Body of pancreas (tissue), 4 donors: ENCODE measurements around the gene RUFY2. TPM values are rescaled to one million over a fixed set of nuclear protein-coding genes. Genes with fewer than 3 reads are reported as not detected.
A peak's percentile ranks its signal among the peaks of the same experiment; 100 is the strongest.

Experiments
- ATAC-seq: fragments of 150-250 bp; one replicate; pipeline ENCODE4 v1.9.1; 2016
- DNase-seq, 4 donors: peaks; one replicate each; pipeline ENCODE4 v3.0.0-alpha.2; 2019
- H3K27ac ChIP-seq, 4 donors: fragments of 200-600 bp; sonication (generic); 1 replicate in 3 of 4; 2 replicates in 1 of 4; pipeline versions ENCODE4 v1.5.1 to v1.6.1; 2016 to 2019; ENCODE audit warnings: mild to moderate bottlenecking in 1 of 4, mixed read lengths in 1 of 4, moderate library complexity in 1 of 4
- H3K27me3 ChIP-seq, 2 donors: fragments of 200-600 bp; sonication (generic); one replicate each; pipeline ENCODE4 v1.6.0; 2016; ENCODE audit warnings: mild to moderate bottlenecking in 1 of 2
- H3K36me3 ChIP-seq, 2 donors: fragments of 200-600 bp; sonication (generic); replicated peaks in 1 of 2; 2 replicates each; pipeline ENCODE4 v1.5.1; 2016; ENCODE audit warnings: low read depth in 2 of 2; ENCODE audit not compliant: insufficient read depth in 1 of 2
- H3K4me1 ChIP-seq: fragments of 200-600 bp; sonication (generic); one replicate; pipeline ENCODE4 v1.6.0; 2016
- H3K4me3 ChIP-seq, 2 donors: fragments of 200-600 bp; sonication (generic); 1 replicate in 1 of 2; 2 replicates in 1 of 2; pipeline ENCODE4 v1.5.1; 2016 to 2019
- H3K9me3 ChIP-seq, 3 donors: fragments of 200-600 bp; sonication (generic); 1 replicate in 2 of 3; 2 replicates in 1 of 3; pipeline ENCODE4 v1.5.1; 2016
- CTCF ChIP-seq, 7 experiments: fragments of 450-650 bp in 4 of 7; fragments of 200-600 bp in 3 of 7; sonication (generic) in 3 of 7; IDR thresholded peaks; one replicate each; pipeline ENCODE4 v1.5.1; 2016 to 2019; ENCODE audit warnings: antibody characterized with exemption in 7 of 7
- POLR2A ChIP-seq, 3 donors: fragments of 450-650 bp; IDR thresholded peaks; one replicate each; pipeline ENCODE4 v1.6.1; 2016; ENCODE audit warnings: antibody characterized with exemption in 3 of 3, mild to moderate bottlenecking in 2 of 3
- WGBS, 2 donors: methylation state at CpG; one replicate each; pipeline ENCODE4 v1.1.5; 2017; 5-methylcytosine and 5-hydroxymethylcytosine counted together
- intact Hi-C: fragments of 100-400 bp; cut with DNase I; formaldehyde crosslinking; loops from one replicate; pipeline ENCODE4 v1.15.1; 2023
- total RNA-seq, 2 donors: library from RNA; depleted of rRNA; stranded (reverse); fragments of >200 nt; gene quantifications; one replicate each; pipeline ENCODE4 v1.1.0, GENCODE V29; 2016

The RUFY2 gene
- total RNA-seq, 2 donors from 2014 or later: 17.8 to 26.2 TPM

- 0% methylated on average over 10 of the region's 10 CpGs for WGBS, 2 donors
Observed at GRCh38 chr10:68333058-68333395, 74.0 kb downstream of the RUFY2 start.

GRCh38 chr10:68332259-68333057 is 74.6 kb downstream of the RUFY2 start, which contains the start of gene PBLD:
TSS of gene PBLD (minus strand) at chr10:68332928. CDS start at chr10:68306844, 26,084 bp downstream.
- Histone ChIP-seq H3K36me3 (no peaks in the 10 kb centered on the region), H3K4me1 (peaks cover 57% of the 10 kb centered on the region), H3K4me3 (peak within 1 kb of the TSS; percentile 55 to 75), H3K27me3 (no peaks in the 10 kb centered on the region), H3K27ac (peak within 1 kb of the TSS; percentile 93 to 99 (median 96)), H3K9me3 (no peaks in the 10 kb centered on the region)
- ATAC-seq: peak; percentile 43
- TF ChIP-seq POLR2A (IDR thresholded peaks at IDR 0.05): peak; percentile 69 to 85 (median 81)
- TF ChIP-seq CTCF (IDR thresholded peaks at IDR 0.05): peak in 6 of 7 experiments; percentile 17 to 80 (median 54)
- intact Hi-C loops: no loop called here
- 0% methylated on average over 26 to 51 of the region's 51 CpGs for WGBS, 2 donors
- DNase-seq: peak; percentile 75 to 83 (median 78)

More at GRCh38 chr10:68333058-68333395, 74.0 kb downstream of the RUFY2 start:
- no peak for ATAC-seq
- H3K4me1 ChIP-seq: peaks cover 57% of the 10 kb centered on the region
- DNase-seq: no peak
- H3K27ac ChIP-seq: peak overlapping the region; percentile 93 to 99 (median 96)
- no peak for TF ChIP-seq POLR2A (IDR thresholded peaks at IDR 0.05)
- no peak for TF ChIP-seq CTCF (IDR thresholded peaks at IDR 0.05)
- H3K4me3 ChIP-seq: peak overlapping the region; percentile 55 to 75
- H3K9me3 ChIP-seq: no peaks in the 10 kb centered on the region
- no peaks in the 10 kb centered on the region for H3K36me3 ChIP-seq
- intact Hi-C loops: no loop called here
- H3K27me3 ChIP-seq: no peaks in the 10 kb centered on the region

- ATAC-seq (peak; percentile 91), DNase-seq (peak; percentile 98 to 99 (median 99))
- WGBS, 2 donors: 0 to 1% methylated on average over 44 to 73 of the region's 73 CpGs
- Histone ChIP-seq H3K27me3 (no peaks in the 10 kb centered on the region), H3K4me1 (peaks cover 50% of the 10 kb centered on the region), H3K36me3 (no peaks in the 10 kb centered on the region), H3K9me3 (no peaks in the 10 kb centered on the region), H3K4me3 (peak within 1 kb of the TSS; percentile 55 to 75), H3K27ac (peak within 1 kb of the TSS; percentile 93 to 99 (median 96))
- intact Hi-C loops: no loop called here
- TF ChIP-seq CTCF (IDR thresholded peaks at IDR 0.05) (peak in 3 of 7 experiments; percentile 21 to 37 (median 28)), POLR2A (IDR thresholded peaks at IDR 0.05) (peak; percentile 98 to 99 (median 99))
Observed at GRCh38 chr10:68331455-68332258, 75.4 kb downstream of the RUFY2 start, which contains the start of gene HNRNPH3. TSS of gene HNRNPH3 (plus strand) at chr10:68332064. CDS start at chr10:68337222, 5,158 bp downstream.

GRCh38 chr10:68330852-68331454 is 76.1 kb downstream of the RUFY2 start:
- Histone ChIP-seq H3K4me1 (peaks cover 43% of the 10 kb centered on the region), H3K36me3 (no peaks in the 10 kb centered on the region), H3K4me3 (peak overlapping the region; percentile 55 to 75), H3K9me3 (no peaks in the 10 kb centered on the region), H3K27me3 (no peaks in the 10 kb centered on the region), H3K27ac (peak overlapping the region; percentile 93 to 99 (median 96))
- intact Hi-C loops: no loop called here
- 12 to 13% methylated on average over 28 to 29 of the region's 29 CpGs for WGBS, 2 donors
- ATAC-seq (no peak), DNase-seq (peak; percentile 35 to 48 (median 42))
- TF ChIP-seq CTCF (IDR thresholded peaks at IDR 0.05) (no peak), POLR2A (IDR thresholded peaks at IDR 0.05) (no peak)
